WTC11 (cell line): ENCODE results near the gene PAWR. TPM values are rescaled to one million over a fixed set of nuclear protein-coding genes. Genes with fewer than 3 reads are reported as not detected.

Experiments
- ATAC-seq: fragments of 200-7000 bp; cut with Tn5 transposase; 2 replicates; pipeline ENCODE4 v1.10.0; 2021; ENCODE audit warnings: mild to moderate bottlenecking, moderate library complexity
- CTCF ChIA-PET: fragments of 300-600 bp; sonication (Branson Sonifier 250); formaldehyde crosslinking; loops from one replicate; lab custom pipeline; 2021; ENCODE audit warnings: antibody characterized with exemption; lab: Charles Lee
- POLR2A ChIA-PET: fragments of 350-600 bp; sonication (Branson Sonifier 250); formaldehyde crosslinking; loops from one replicate; lab custom pipeline; 2021; ENCODE audit warnings: antibody characterized with exemption; lab: Charles Lee
- DNase-seq: peaks from one replicate; pipeline ENCODE4 v3.0.0; 2021; ENCODE audit warnings: low spot score
- H3K27ac Mint-ChIP-seq: 2 replicates; pipeline ENCODE4 v1.8.0; 2021; ENCODE audit warnings: mixed read lengths
- H3K27me3 Mint-ChIP-seq: 2 replicates; pipeline ENCODE4 v1.8.0; 2021; ENCODE audit warnings: low read depth, mild to moderate bottlenecking, moderate library complexity, mixed read lengths
- H3K36me3 Mint-ChIP-seq: 2 replicates; pipeline ENCODE4 v1.8.0; 2021; ENCODE audit warnings: mixed read lengths
- H3K4me1 Mint-ChIP-seq: 2 replicates; pipeline ENCODE4 v1.8.0; 2022; ENCODE audit warnings: mixed read lengths
- H3K4me3 Mint-ChIP-seq: 2 replicates; pipeline ENCODE4 v1.8.0; 2021; ENCODE audit warnings: mild to moderate bottlenecking, moderate library complexity, mixed read lengths
- H3K9me3 Mint-ChIP-seq: 2 replicates; pipeline ENCODE4 v1.8.0; 2021; ENCODE audit warnings: mixed read lengths
- ATF3 ChIP-seq: sonication (generic); formaldehyde crosslinking; conservative IDR thresholded peaks from 2 replicates; pipeline ENCODE4 v1.8.1; 2022; ENCODE audit warnings: mild to moderate bottlenecking, missing genetic modification reagents
- ATF6 ChIP-seq: sonication (generic); formaldehyde crosslinking; IDR thresholded peaks from 2 replicates; pipeline ENCODE4 v1.8.1; 2023; ENCODE audit warnings: mild to moderate bottlenecking, missing genetic modification reagents
- EMX1 ChIP-seq: fragments of 250-450 bp; sonication (Bioruptor Pico); IDR thresholded peaks from 2 replicates; pipeline ENCODE4 v1.8.0; 2021; ENCODE audit warnings: mild to moderate bottlenecking
- FOXJ3 ChIP-seq: sonication (generic); formaldehyde crosslinking; IDR thresholded peaks from 2 replicates; pipeline ENCODE4 v1.9.0; 2021; ENCODE audit warnings: missing genetic modification reagents, mild to moderate bottlenecking, borderline replicate concordance
- GTF2I ChIP-seq: fragments of 250-450 bp; sonication (Bioruptor Pico); conservative IDR thresholded peaks from 2 replicates; pipeline ENCODE4 v1.4.0; 2021; ENCODE audit warnings: mild to moderate bottlenecking
- KAT7 ChIP-seq: sonication (generic); formaldehyde crosslinking; IDR thresholded peaks from 2 replicates; pipeline ENCODE4 v1.8.1; 2023; ENCODE audit warnings: missing genetic modification reagents, mild to moderate bottlenecking, borderline replicate concordance
- MYBL2 ChIP-seq: sonication (generic); formaldehyde crosslinking; IDR thresholded peaks from 2 replicates; pipeline ENCODE4 v1.8.1; 2023; ENCODE audit warnings: mild to moderate bottlenecking, moderate library complexity, missing genetic modification reagents
- OVOL2 ChIP-seq: fragments of 250-450 bp; sonication (Bioruptor Pico); IDR thresholded peaks from 2 replicates; pipeline ENCODE4 v1.9.0; 2021; ENCODE audit warnings: mild to moderate bottlenecking, borderline replicate concordance
- SMAD4 ChIP-seq: sonication (generic); formaldehyde crosslinking; IDR thresholded peaks from 2 replicates; pipeline ENCODE4 v1.8.0; 2022; ENCODE audit warnings: mild to moderate bottlenecking, missing genetic modification reagents
- ZNF317 ChIP-seq: sonication (generic); formaldehyde crosslinking; IDR thresholded peaks from 2 replicates; pipeline ENCODE4 v1.8.1; 2023; ENCODE audit warnings: low read depth, mild to moderate bottlenecking, moderate library complexity, missing genetic modification reagents, borderline replicate concordance
- ZSCAN18 ChIP-seq: fragments of 250-450 bp; sonication (Bioruptor Pico); IDR thresholded peaks from 2 replicates; pipeline ENCODE4 v2.1.2; 2022; ENCODE audit warnings: mild to moderate bottlenecking, moderate library complexity
- total RNA-seq: library from RNA; stranded (reverse); gene quantifications from 3 replicates; pipeline ENCODE4 v1.2.3, GENCODE V29; 2021
- TF ChIP-seq, protein P1 (sequence below): sonication (generic); formaldehyde crosslinking; IDR thresholded peaks from 2 replicates; pipeline ENCODE4 v1.8.0; 2023; ENCODE audit warnings: missing genetic modification reagents, mild to moderate bottlenecking, borderline replicate concordance
- TF ChIP-seq, protein P2 (sequence below): fragments of 250-450 bp; sonication (Bioruptor Pico); IDR thresholded peaks from 2 replicates; pipeline ENCODE4 v1.8.0; 2021; ENCODE audit warnings: mild to moderate bottlenecking
- TF ChIP-seq, protein P3 (sequence below): sonication (generic); formaldehyde crosslinking; IDR thresholded peaks from 2 replicates; pipeline ENCODE4 v1.8.0; 2022; ENCODE audit warnings: missing genetic modification reagents
- TF ChIP-seq, protein P4 (sequence below): fragments of 250-450 bp; sonication (Bioruptor Pico); IDR thresholded peaks from 2 replicates; pipeline ENCODE4 v1.9.0; 2021; ENCODE audit warnings: mild to moderate bottlenecking, borderline replicate concordance

Gene PAWR
- total RNA-seq, 1 experiment from 2014 or later = 397 TPM

- TF ChIP-seq ATF3 (CRISPR knock-in tag) (no peak), EMX1 (CRISPR knock-in tag) (no peak)
These were observed 52.3 kb downstream of the PAWR start (continued) for GRCh38 chr12:79638490-79638889.

GRCh38 chr12:79637093-79637492 lies 53.7 kb downstream of the PAWR start:
- H3K36me3 Mint-ChIP-seq = no peaks in the 10 kb centered on the region
- ChIA-PET CTCF (interaction anchor here (0.9 kb wide), 1 partner anchor 54 kb away, joined by 5 read pairs; the partner anchor contains the start of gene PAWR), POLR2A (no interaction called here)
- no peak overlapping the region for H3K27ac Mint-ChIP-seq
- TF ChIP-seq, protein P1, sequence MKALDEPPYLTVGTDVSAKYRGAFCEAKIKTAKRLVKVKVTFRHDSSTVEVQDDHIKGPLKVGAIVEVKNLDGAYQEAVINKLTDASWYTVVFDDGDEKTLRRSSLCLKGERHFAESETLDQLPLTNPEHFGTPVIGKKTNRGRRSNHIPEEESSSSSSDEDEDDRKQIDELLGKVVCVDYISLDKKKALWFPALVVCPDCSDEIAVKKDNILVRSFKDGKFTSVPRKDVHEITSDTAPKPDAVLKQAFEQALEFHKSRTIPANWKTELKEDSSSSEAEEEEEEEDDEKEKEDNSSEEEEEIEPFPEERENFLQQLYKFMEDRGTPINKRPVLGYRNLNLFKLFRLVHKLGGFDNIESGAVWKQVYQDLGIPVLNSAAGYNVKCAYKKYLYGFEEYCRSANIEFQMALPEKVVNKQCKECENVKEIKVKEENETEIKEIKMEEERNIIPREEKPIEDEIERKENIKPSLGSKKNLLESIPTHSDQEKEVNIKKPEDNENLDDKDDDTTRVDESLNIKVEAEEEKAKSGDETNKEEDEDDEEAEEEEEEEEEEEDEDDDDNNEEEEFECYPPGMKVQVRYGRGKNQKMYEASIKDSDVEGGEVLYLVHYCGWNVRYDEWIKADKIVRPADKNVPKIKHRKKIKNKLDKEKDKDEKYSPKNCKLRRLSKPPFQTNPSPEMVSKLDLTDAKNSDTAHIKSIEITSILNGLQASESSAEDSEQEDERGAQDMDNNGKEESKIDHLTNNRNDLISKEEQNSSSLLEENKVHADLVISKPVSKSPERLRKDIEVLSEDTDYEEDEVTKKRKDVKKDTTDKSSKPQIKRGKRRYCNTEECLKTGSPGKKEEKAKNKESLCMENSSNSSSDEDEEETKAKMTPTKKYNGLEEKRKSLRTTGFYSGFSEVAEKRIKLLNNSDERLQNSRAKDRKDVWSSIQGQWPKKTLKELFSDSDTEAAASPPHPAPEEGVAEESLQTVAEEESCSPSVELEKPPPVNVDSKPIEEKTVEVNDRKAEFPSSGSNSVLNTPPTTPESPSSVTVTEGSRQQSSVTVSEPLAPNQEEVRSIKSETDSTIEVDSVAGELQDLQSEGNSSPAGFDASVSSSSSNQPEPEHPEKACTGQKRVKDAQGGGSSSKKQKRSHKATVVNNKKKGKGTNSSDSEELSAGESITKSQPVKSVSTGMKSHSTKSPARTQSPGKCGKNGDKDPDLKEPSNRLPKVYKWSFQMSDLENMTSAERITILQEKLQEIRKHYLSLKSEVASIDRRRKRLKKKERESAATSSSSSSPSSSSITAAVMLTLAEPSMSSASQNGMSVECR = no peak
- TF ChIP-seq, protein P2, sequence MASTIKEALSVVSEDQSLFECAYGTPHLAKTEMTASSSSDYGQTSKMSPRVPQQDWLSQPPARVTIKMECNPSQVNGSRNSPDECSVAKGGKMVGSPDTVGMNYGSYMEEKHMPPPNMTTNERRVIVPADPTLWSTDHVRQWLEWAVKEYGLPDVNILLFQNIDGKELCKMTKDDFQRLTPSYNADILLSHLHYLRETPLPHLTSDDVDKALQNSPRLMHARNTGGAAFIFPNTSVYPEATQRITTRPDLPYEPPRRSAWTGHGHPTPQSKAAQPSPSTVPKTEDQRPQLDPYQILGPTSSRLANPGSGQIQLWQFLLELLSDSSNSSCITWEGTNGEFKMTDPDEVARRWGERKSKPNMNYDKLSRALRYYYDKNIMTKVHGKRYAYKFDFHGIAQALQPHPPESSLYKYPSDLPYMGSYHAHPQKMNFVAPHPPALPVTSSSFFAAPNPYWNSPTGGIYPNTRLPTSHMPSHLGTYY (CRISPR knock-in tag) = no peak
- TF ChIP-seq FOXJ3 (CRISPR knock-in tag) = no peak
- no peak for TF ChIP-seq KAT7 (CRISPR knock-in tag)
- TF ChIP-seq OVOL2 = no peak
- TF ChIP-seq GTF2I (CRISPR knock-in tag) = no peak
- TF ChIP-seq ATF6 (CRISPR knock-in tag) = no peak
- no peak for TF ChIP-seq ZNF317 (CRISPR knock-in tag)
- TF ChIP-seq SMAD4 (CRISPR knock-in tag) = no peak
- no peak for TF ChIP-seq MYBL2 (CRISPR knock-in tag)
- TF ChIP-seq, protein P3, sequence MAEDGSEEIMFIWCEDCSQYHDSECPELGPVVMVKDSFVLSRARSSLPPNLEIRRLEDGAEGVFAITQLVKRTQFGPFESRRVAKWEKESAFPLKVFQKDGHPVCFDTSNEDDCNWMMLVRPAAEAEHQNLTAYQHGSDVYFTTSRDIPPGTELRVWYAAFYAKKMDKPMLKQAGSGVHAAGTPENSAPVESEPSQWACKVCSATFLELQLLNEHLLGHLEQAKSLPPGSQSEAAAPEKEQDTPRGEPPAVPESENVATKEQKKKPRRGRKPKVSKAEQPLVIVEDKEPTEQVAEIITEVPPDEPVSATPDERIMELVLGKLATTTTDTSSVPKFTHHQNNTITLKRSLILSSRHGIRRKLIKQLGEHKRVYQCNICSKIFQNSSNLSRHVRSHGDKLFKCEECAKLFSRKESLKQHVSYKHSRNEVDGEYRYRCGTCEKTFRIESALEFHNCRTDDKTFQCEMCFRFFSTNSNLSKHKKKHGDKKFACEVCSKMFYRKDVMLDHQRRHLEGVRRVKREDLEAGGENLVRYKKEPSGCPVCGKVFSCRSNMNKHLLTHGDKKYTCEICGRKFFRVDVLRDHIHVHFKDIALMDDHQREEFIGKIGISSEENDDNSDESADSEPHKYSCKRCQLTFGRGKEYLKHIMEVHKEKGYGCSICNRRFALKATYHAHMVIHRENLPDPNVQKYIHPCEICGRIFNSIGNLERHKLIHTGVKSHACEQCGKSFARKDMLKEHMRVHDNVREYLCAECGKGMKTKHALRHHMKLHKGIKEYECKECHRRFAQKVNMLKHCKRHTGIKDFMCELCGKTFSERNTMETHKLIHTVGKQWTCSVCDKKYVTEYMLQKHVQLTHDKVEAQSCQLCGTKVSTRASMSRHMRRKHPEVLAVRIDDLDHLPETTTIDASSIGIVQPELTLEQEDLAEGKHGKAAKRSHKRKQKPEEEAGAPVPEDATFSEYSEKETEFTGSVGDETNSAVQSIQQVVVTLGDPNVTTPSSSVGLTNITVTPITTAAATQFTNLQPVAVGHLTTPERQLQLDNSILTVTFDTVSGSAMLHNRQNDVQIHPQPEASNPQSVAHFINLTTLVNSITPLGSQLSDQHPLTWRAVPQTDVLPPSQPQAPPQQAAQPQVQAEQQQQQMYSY (CRISPR knock-in tag) = no peak
- TF ChIP-seq, protein P4, sequence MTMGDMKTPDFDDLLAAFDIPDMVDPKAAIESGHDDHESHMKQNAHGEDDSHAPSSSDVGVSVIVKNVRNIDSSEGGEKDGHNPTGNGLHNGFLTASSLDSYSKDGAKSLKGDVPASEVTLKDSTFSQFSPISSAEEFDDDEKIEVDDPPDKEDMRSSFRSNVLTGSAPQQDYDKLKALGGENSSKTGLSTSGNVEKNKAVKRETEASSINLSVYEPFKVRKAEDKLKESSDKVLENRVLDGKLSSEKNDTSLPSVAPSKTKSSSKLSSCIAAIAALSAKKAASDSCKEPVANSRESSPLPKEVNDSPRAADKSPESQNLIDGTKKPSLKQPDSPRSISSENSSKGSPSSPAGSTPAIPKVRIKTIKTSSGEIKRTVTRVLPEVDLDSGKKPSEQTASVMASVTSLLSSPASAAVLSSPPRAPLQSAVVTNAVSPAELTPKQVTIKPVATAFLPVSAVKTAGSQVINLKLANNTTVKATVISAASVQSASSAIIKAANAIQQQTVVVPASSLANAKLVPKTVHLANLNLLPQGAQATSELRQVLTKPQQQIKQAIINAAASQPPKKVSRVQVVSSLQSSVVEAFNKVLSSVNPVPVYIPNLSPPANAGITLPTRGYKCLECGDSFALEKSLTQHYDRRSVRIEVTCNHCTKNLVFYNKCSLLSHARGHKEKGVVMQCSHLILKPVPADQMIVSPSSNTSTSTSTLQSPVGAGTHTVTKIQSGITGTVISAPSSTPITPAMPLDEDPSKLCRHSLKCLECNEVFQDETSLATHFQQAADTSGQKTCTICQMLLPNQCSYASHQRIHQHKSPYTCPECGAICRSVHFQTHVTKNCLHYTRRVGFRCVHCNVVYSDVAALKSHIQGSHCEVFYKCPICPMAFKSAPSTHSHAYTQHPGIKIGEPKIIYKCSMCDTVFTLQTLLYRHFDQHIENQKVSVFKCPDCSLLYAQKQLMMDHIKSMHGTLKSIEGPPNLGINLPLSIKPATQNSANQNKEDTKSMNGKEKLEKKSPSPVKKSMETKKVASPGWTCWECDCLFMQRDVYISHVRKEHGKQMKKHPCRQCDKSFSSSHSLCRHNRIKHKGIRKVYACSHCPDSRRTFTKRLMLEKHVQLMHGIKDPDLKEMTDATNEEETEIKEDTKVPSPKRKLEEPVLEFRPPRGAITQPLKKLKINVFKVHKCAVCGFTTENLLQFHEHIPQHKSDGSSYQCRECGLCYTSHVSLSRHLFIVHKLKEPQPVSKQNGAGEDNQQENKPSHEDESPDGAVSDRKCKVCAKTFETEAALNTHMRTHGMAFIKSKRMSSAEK (CRISPR knock-in tag) = no peak
- no peak for TF ChIP-seq ZSCAN18 (CRISPR knock-in tag)
- peaks cover 54% of the 10 kb centered on the region for H3K4me1 Mint-ChIP-seq
- H3K4me3 Mint-ChIP-seq = no peak overlapping the region
- ATAC-seq (no peak; the same call in 1 of the 2 replicates), DNase-seq (no peak)
- H3K9me3 Mint-ChIP-seq = no peaks in the 10 kb centered on the region
- H3K27me3 Mint-ChIP-seq = no peaks in the 10 kb centered on the region
